ENCODE results near the gene MPL. TPM values are rescaled to one million over a fixed set of nuclear protein-coding genes. Genes with fewer than 3 reads are reported as not detected.

Gene MPL
- total RNA-seq, 1 experiment from 2014 or later = not detected

- no peaks in the 10 kb centered on the region for H3K27me3 ChIP-seq (ENCODE audit: insufficient read depth, low read length)
- no peak overlapping the region for H2AFZ ChIP-seq (ENCODE audit: low read depth, low read length, poor library complexity, severe bottlenecking)
- no peaks in the 10 kb centered on the region for H3K9me2 ChIP-seq (ENCODE audit: insufficient read depth)
- H4K20me1 ChIP-seq (ENCODE audit: insufficient read depth) = no peaks in the 10 kb centered on the region
- POLR2A ChIA-PET = no interaction called here
- BruUV-seq (replicated peaks) = no TSS peak
- intact Hi-C loops (cut with micrococcal nuclease) = no loop called here
- H3K79me2 ChIP-seq (ENCODE audit: insufficient read depth, low read length) = no peaks in the 10 kb centered on the region
- no peak overlapping the region for H3K4me3 ChIP-seq (replicated peaks in 1 of 2; ENCODE audit: low read depth in 1 of 2, low read length in 2 of 2)
- CTCF ChIA-PET = no interaction called here
- TF ChIP-seq POLR2A (IDR thresholded peaks at IDR 0.05; ENCODE audit: borderline replicate concordance, extremely low read depth, insufficient read depth, insufficient read length) = no peak
- no peak for TF ChIP-seq ZNF274 (IDR thresholded peaks at IDR 0.05; ENCODE audit: low read depth, low read length)
- TF ChIP-seq MAX (IDR thresholded peaks at IDR 0.05) = no peak
- TF ChIP-seq ELF1 (IDR thresholded peaks at IDR 0.05; ENCODE audit: borderline replicate concordance, low read depth) = no peak
- TF ChIP-seq FOSL1 (IDR thresholded peaks at IDR 0.05; ENCODE audit: low read depth) = no peak
- no peak for TF ChIP-seq SIN3A (IDR thresholded peaks at IDR 0.05; ENCODE audit: low read depth)
- TF ChIP-seq TCF7L2 (IDR thresholded peaks at IDR 0.05; ENCODE audit: borderline replicate concordance, extremely low read depth, insufficient read depth, insufficient read length) = no peak
- TF ChIP-seq RAD21 (IDR thresholded peaks at IDR 0.05; ENCODE audit: low read depth) = no peak
- TF ChIP-seq CBX3 (IDR thresholded peaks at IDR 0.05; ENCODE audit: low read depth) = no peak
- TF ChIP-seq JUND (IDR thresholded peaks at IDR 0.05) = no peak
- no peak for TF ChIP-seq SP1 (IDR thresholded peaks at IDR 0.05; ENCODE audit: low read depth)
- TF ChIP-seq YY1 (IDR thresholded peaks at IDR 0.05; ENCODE audit: extremely low read depth, insufficient replicate concordance, low read depth, low read length) = no peak
- TF ChIP-seq ZFX (IDR thresholded peaks at IDR 0.05) = no peak
- no peak for TF ChIP-seq CEBPB (IDR thresholded peaks at IDR 0.05; ENCODE audit: low read depth)
- TF ChIP-seq CTCF (IDR thresholded peaks at IDR 0.05 in 2 of 3, conservative IDR thresholded peaks at IDR 0.05 in 1 of 3; ENCODE audit: borderline replicate concordance in 1 of 3, insufficient read depth in 1 of 3, low read depth in 2 of 3, low read length in 2 of 3) = no peak
- TF ChIP-seq ZBTB33 (IDR thresholded peaks at IDR 0.05; ENCODE audit: extremely low read depth, insufficient replicate concordance, low read length) = no peak
- TF ChIP-seq EZH2phosphoT487 (IDR thresholded peaks at IDR 0.05; ENCODE audit: borderline replicate concordance) = no peak
- TF ChIP-seq POLR2AphosphoS5 (IDR thresholded peaks at IDR 0.05; ENCODE audit: low read depth, low read length) = no peak
- TF ChIP-seq SRF (IDR thresholded peaks at IDR 0.05; ENCODE audit: low read depth) = no peak
- TF ChIP-seq REST (IDR thresholded peaks at IDR 0.05; ENCODE audit: low read depth) = no peak
- H3K4me2 ChIP-seq (ENCODE audit: low read length) = no peak overlapping the region
- H3K36me3 ChIP-seq (ENCODE audit: control insufficient read depth in 1 of 2, insufficient read depth in 2 of 2, low read length in 2 of 2) = no peaks in the 10 kb centered on the region
- DNase-seq (ENCODE audit: low read depth, low spot score) = no peak
- H3K9ac ChIP-seq (ENCODE audit: low read length) = no peak overlapping the region
- H3K4me1 ChIP-seq (ENCODE audit: control insufficient read depth in 1 of 2, insufficient read depth in 2 of 2, low read length in 2 of 2) = peaks cover 0 to 7% of the 10 kb centered on the region in 2 experiments; a peak in 1 of 4 replicates
- RAD21 ChIA-PET (ENCODE audit: low non-redundant PET in 1 of 2, low total read pairs in 2 of 2, uncharacterized antibody in 2 of 2, unreplicated experiment in 2 of 2) = no interaction called here
- H3K27ac ChIP-seq (ENCODE audit: low read depth, low read length) = no peak overlapping the region
- H3K9me3 ChIP-seq (ENCODE audit: control insufficient read depth in 1 of 2, insufficient read depth in 1 of 2, low read depth in 1 of 2, low read length in 2 of 2) = no peaks in the 10 kb centered on the region
- no peak for ATAC-seq
Observed at GRCh38 chr1:43302721-43303470, 34.7 kb upstream of the MPL start.
